ENCODE results near the gene HLA-A. TPM values are rescaled to one million over a fixed set of nuclear protein-coding genes. Genes with fewer than 3 reads are reported as not detected.

The HLA-A gene
- total and polyA plus RNA-seq, 2 donors (not counting 3 experiments of a cell fraction or from before 2014, with no cell fraction given), result 294 to 822 TPM

DNA sequence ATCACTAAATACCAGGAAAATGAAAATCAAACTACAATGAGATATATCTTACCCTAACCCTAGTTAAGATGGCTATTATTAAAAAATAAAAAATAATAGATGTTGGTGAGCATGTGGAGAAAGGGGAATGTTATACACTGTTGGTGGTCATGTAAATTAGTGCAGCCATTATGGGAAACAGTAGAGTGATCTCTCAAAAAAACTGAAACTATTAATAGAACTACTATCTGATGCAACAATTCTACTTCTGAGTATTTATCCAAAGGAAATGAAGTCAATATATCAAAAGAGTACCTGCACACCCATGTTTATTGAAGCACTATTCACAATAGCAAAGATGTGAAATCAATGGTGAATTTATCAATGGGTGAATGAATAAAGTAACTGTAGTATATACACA is 48.6 kb downstream of the HLA-A start:
- H3K4me2 ChIP-seq (ENCODE audit: insufficient read depth, low read length), result no peak overlapping the region
- no peak overlapping the region for H2AFZ ChIP-seq (ENCODE audit: low read depth, low read length)
- peaks cover 2% of the 10 kb centered on the region for H3K4me1 ChIP-seq (ENCODE audit: control insufficient read depth, extremely low read depth, insufficient read depth, low read length)
- no peaks in the 10 kb centered on the region for H3K9me3 ChIP-seq (replicated peaks; ENCODE audit: control insufficient read depth, insufficient read depth, low read length)
- H3K27ac ChIP-seq (ENCODE audit: insufficient read depth, low read depth, low read length), result no peak overlapping the region
- DNase-seq (ENCODE audit: low read depth, low spot score) (no peak), FAIRE-seq (no peak)
- H3K27me3 ChIP-seq (ENCODE audit: control insufficient read depth in 2 of 2, insufficient read depth in 2 of 2, low read length in 2 of 2), result peaks cover 7 to 11% of the 10 kb centered on the region in 2 experiments
- ChIA-PET POLR2A (no interaction called here), CTCF (no interaction called here)
- dilution Hi-C loops (cut with MboI; ENCODE audit: extremely low pct_ligation_motif_present, low sequenced_read_pairs), result no loop called here
- no peaks in the 10 kb centered on the region for H3K36me3 ChIP-seq (ENCODE audit: control insufficient read depth in 2 of 2, extremely low read depth in 1 of 2, insufficient read depth in 2 of 2, low read length in 2 of 2)
- TF ChIP-seq FOS (IDR thresholded peaks at IDR 0.05; ENCODE audit: borderline replicate concordance, insufficient read depth, low read length), result no peak
- no peak for TF ChIP-seq EZH2 (IDR thresholded peaks at IDR 0.05; ENCODE audit: borderline replicate concordance, low read depth, low read length, severe bottlenecking)
- no peak for TF ChIP-seq MYC (IDR thresholded peaks at IDR 0.05; ENCODE audit: low read depth, low read length)
- no peak for TF ChIP-seq POLR2AphosphoS5 (IDR thresholded peaks at IDR 0.05; ENCODE audit: insufficient read depth, low read depth, low read length)
- TF ChIP-seq, protein P1, sequence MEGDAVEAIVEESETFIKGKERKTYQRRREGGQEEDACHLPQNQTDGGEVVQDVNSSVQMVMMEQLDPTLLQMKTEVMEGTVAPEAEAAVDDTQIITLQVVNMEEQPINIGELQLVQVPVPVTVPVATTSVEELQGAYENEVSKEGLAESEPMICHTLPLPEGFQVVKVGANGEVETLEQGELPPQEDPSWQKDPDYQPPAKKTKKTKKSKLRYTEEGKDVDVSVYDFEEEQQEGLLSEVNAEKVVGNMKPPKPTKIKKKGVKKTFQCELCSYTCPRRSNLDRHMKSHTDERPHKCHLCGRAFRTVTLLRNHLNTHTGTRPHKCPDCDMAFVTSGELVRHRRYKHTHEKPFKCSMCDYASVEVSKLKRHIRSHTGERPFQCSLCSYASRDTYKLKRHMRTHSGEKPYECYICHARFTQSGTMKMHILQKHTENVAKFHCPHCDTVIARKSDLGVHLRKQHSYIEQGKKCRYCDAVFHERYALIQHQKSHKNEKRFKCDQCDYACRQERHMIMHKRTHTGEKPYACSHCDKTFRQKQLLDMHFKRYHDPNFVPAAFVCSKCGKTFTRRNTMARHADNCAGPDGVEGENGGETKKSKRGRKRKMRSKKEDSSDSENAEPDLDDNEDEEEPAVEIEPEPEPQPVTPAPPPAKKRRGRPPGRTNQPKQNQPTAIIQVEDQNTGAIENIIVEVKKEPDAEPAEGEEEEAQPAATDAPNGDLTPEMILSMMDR (IDR thresholded peaks at IDR 0.05; ENCODE audit: extremely low read depth in 1 of 2, insufficient read depth in 1 of 2, low read depth in 1 of 2, low read length in 2 of 2), result no peak
- intact Hi-C loops (cut with micrococcal nuclease), result no loop called here
- H3K4me3 ChIP-seq (replicated peaks in 1 of 3; ENCODE audit: insufficient read depth in 1 of 3, low read depth in 1 of 3, low read length in 3 of 3), result no peak overlapping the region
- BruUV-seq (replicated peaks), result no TSS peak
- H3K9ac ChIP-seq (replicated peaks; ENCODE audit: extremely low read depth, insufficient read depth, low read length), result no peak overlapping the region
- H3K79me2 ChIP-seq (ENCODE audit: control insufficient read depth, insufficient read depth, low read length), result no peaks in the 10 kb centered on the region
- H3K9me1 ChIP-seq (replicated peaks; ENCODE audit: control insufficient read depth, extremely low read depth, insufficient read depth, low read length), result no peaks in the 10 kb centered on the region
- H4K20me1 ChIP-seq (replicated peaks; ENCODE audit: control insufficient read depth, extremely low read depth, insufficient read depth, low read length), result no peaks in the 10 kb centered on the region

GRCh38 chr6:29992807-29993206 is 50.5 kb downstream of the HLA-A start:
- no peak overlapping the region for H2AFZ ChIP-seq (ENCODE audit: low read depth, low read length)
- H3K36me3 ChIP-seq (ENCODE audit: control insufficient read depth in 2 of 2, extremely low read depth in 1 of 2, insufficient read depth in 2 of 2, low read length in 2 of 2), result no peaks in the 10 kb centered on the region
- no peaks in the 10 kb centered on the region for H3K79me2 ChIP-seq (ENCODE audit: control insufficient read depth, insufficient read depth, low read length)
- H3K9ac ChIP-seq (replicated peaks; ENCODE audit: extremely low read depth, insufficient read depth, low read length), result no peak overlapping the region
- FAIRE-seq, result no peak
- H4K20me1 ChIP-seq (replicated peaks; ENCODE audit: control insufficient read depth, extremely low read depth, insufficient read depth, low read length), result no peaks in the 10 kb centered on the region
- H3K27ac ChIP-seq (ENCODE audit: insufficient read depth, low read depth, low read length), result no peak overlapping the region
- no peak overlapping the region for H3K4me3 ChIP-seq (replicated peaks in 1 of 3; ENCODE audit: insufficient read depth in 1 of 3, low read depth in 1 of 3, low read length in 3 of 3)
- H3K4me1 ChIP-seq (ENCODE audit: control insufficient read depth, extremely low read depth, insufficient read depth, low read length), result peaks cover 2% of the 10 kb centered on the region
- BruUV-seq (replicated peaks), result no TSS peak
- TF ChIP-seq EZH2 (IDR thresholded peaks at IDR 0.05; ENCODE audit: borderline replicate concordance, low read depth, low read length, severe bottlenecking) (no peak), FOS (IDR thresholded peaks at IDR 0.05; ENCODE audit: borderline replicate concordance, insufficient read depth, low read length) (no peak), POLR2A (IDR thresholded peaks at IDR 0.05; ENCODE audit: low read depth, low read length) (no peak), GATA2 (IDR thresholded peaks at IDR 0.05; ENCODE audit: insufficient read depth, insufficient read length, low read depth, low read length) (no peak), POLR2AphosphoS5 (IDR thresholded peaks at IDR 0.05; ENCODE audit: insufficient read depth, low read depth, low read length) (no peak), MYC (IDR thresholded peaks at IDR 0.05; ENCODE audit: low read depth, low read length) (no peak), JUN (IDR thresholded peaks at IDR 0.05; ENCODE audit: borderline replicate concordance, insufficient read depth, insufficient read length, low read depth) (no peak)
- TF ChIP-seq, protein P2, sequence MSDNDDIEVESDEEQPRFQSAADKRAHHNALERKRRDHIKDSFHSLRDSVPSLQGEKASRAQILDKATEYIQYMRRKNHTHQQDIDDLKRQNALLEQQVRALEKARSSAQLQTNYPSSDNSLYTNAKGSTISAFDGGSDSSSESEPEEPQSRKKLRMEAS (IDR thresholded peaks at IDR 0.05; ENCODE audit: insufficient read depth, insufficient read length), result no peak
- TF ChIP-seq, protein P1 (IDR thresholded peaks at IDR 0.05; ENCODE audit: extremely low read depth in 1 of 2, insufficient read depth in 1 of 2, low read depth in 1 of 2, low read length in 2 of 2), result no peak
- no peak for DNase-seq (ENCODE audit: low read depth, low spot score)
- peaks cover 4 to 15% of the 10 kb centered on the region in 2 experiments for H3K27me3 ChIP-seq (ENCODE audit: control insufficient read depth in 2 of 2, insufficient read depth in 2 of 2, low read length in 2 of 2)
- H3K9me1 ChIP-seq (replicated peaks; ENCODE audit: control insufficient read depth, extremely low read depth, insufficient read depth, low read length), result no peaks in the 10 kb centered on the region
- ChIA-PET CTCF (no interaction called here), POLR2A (no interaction called here)
- H3K9me3 ChIP-seq (replicated peaks; ENCODE audit: control insufficient read depth, insufficient read depth, low read length), result no peaks in the 10 kb centered on the region
- intact Hi-C loops (cut with micrococcal nuclease), result loop anchor here (2.0 kb wide), 1 partner anchor 226 kb away; no protein-coding TSS in a partner anchor
- no peak overlapping the region for H3K4me2 ChIP-seq (ENCODE audit: insufficient read depth, low read length)
- dilution Hi-C loops (cut with MboI; ENCODE audit: extremely low pct_ligation_motif_present, low sequenced_read_pairs), result no loop called here
